Measurements from ENCODE around the gene ACOX3. TPM values are rescaled to one million over a fixed set of nuclear protein-coding genes. Genes with fewer than 3 reads are reported as not detected.

The ACOX3 gene
- total RNA-seq, 1 experiment from 2014 or later, result 21.0 TPM

GRCh38 chr4:8400632-8401325, 39.7 kb downstream of the ACOX3 start:
- H3K4me3 ChIP-seq, result no peak overlapping the region
- H3K27me3 ChIP-seq (ENCODE audit: insufficient read depth, low read depth), result no peaks in the 10 kb centered on the region
- H4K20me1 ChIP-seq (ENCODE audit: insufficient read depth), result no peaks in the 10 kb centered on the region
- H3K27ac ChIP-seq, result no peak overlapping the region
- no peaks in the 10 kb centered on the region for H3K79me2 ChIP-seq (ENCODE audit: low read depth)
- ChIA-PET POLR2A (ENCODE audit: unreplicated experiment) (interaction anchor here (0.7 kb wide), 2 partner anchors 131 to 134 kb away, joined by 3 to 6 read pairs; partner anchors contain the start of gene HTRA3), CTCF (no interaction called here)
- H2AFZ ChIP-seq, result no peak overlapping the region
- no TSS peak for BruUV-seq (replicated peaks)
- no peak for DNase-seq
- no peak for TF ChIP-seq EZH2 (IDR thresholded peaks at IDR 0.05; ENCODE audit: low read depth)
- no peak for TF ChIP-seq CTCF (conservative IDR thresholded peaks at IDR 0.05)
- no peaks in the 10 kb centered on the region; the same call in 1 of the 2 replicates for H3F3A ChIP-seq (ENCODE audit: insufficient read depth, low read depth)
- no peaks in the 10 kb centered on the region for H3K9me3 ChIP-seq (ENCODE audit: insufficient read depth, low read depth)
- H3K4me1 ChIP-seq (replicated peaks; ENCODE audit: insufficient read depth), result no peaks in the 10 kb centered on the region
- intact Hi-C loops (cut with micrococcal nuclease; ENCODE audit: unreplicated experiment), result loop anchor here (10.0 kb wide), 1 partner anchor 376 kb away; no protein-coding TSS in a partner anchor
- H3K36me3 ChIP-seq (ENCODE audit: low read depth), result no peaks in the 10 kb centered on the region
- H3K9me2 ChIP-seq (ENCODE audit: insufficient read depth), result no peaks in the 10 kb centered on the region
- H3K4me2 ChIP-seq, result no peak overlapping the region

- TF ChIP-seq EZH2 (IDR thresholded peaks at IDR 0.05; ENCODE audit: low read depth) (no peak), CTCF (conservative IDR thresholded peaks at IDR 0.05) (no peak)
- H3K4me1 ChIP-seq (replicated peaks; ENCODE audit: insufficient read depth), result no peaks in the 10 kb centered on the region
- H3K9me3 ChIP-seq (ENCODE audit: insufficient read depth, low read depth), result no peaks in the 10 kb centered on the region
- POLR2A ChIA-PET (ENCODE audit: unreplicated experiment), result no interaction called here
- no peak overlapping the region for H3K27ac ChIP-seq
- BruUV-seq (replicated peaks), result no TSS peak
- no peaks in the 10 kb centered on the region; the same call in 1 of the 2 replicates for H3F3A ChIP-seq (ENCODE audit: insufficient read depth, low read depth)
- H3K27me3 ChIP-seq (ENCODE audit: insufficient read depth, low read depth), result no peaks in the 10 kb centered on the region
- CTCF ChIA-PET, result no interaction called here
- no peaks in the 10 kb centered on the region for H3K79me2 ChIP-seq (ENCODE audit: low read depth)
- no peak overlapping the region for H2AFZ ChIP-seq
- intact Hi-C loops (cut with micrococcal nuclease; ENCODE audit: unreplicated experiment), result no loop called here
- H4K20me1 ChIP-seq (ENCODE audit: insufficient read depth), result no peaks in the 10 kb centered on the region
- H3K9me2 ChIP-seq (ENCODE audit: insufficient read depth), result no peaks in the 10 kb centered on the region
- no peak overlapping the region for H3K4me3 ChIP-seq
- H3K4me2 ChIP-seq, result no peak overlapping the region
- no peaks in the 10 kb centered on the region for H3K36me3 ChIP-seq (ENCODE audit: low read depth)
- no peak for DNase-seq
Observed at GRCh38 chr4:8399298-8399697, 41.2 kb downstream of the ACOX3 start.

- H3K9me2 ChIP-seq (ENCODE audit: insufficient read depth), result no peaks in the 10 kb centered on the region
- no peaks in the 10 kb centered on the region for H3K79me2 ChIP-seq (ENCODE audit: low read depth)
- no peak overlapping the region for H3K27ac ChIP-seq
- H3K9me3 ChIP-seq (ENCODE audit: insufficient read depth, low read depth), result no peaks in the 10 kb centered on the region
- TF ChIP-seq EZH2 (IDR thresholded peaks at IDR 0.05; ENCODE audit: low read depth) (no peak), CTCF (conservative IDR thresholded peaks at IDR 0.05) (no peak)
- ChIA-PET POLR2A (ENCODE audit: unreplicated experiment) (no interaction called here), CTCF (no interaction called here)
- intact Hi-C loops (cut with micrococcal nuclease; ENCODE audit: unreplicated experiment), result no loop called here
- no peak overlapping the region for H3K4me2 ChIP-seq
- H3K4me1 ChIP-seq (replicated peaks; ENCODE audit: insufficient read depth), result peaks cover 8% of the 10 kb centered on the region
- no peak overlapping the region for H3K4me3 ChIP-seq
- BruUV-seq (replicated peaks), result no TSS peak
- no peak for DNase-seq
- peaks cover 4% of the 10 kb centered on the region; the same call in 1 of the 2 replicates for H3F3A ChIP-seq (ENCODE audit: insufficient read depth, low read depth)
- no peak overlapping the region for H2AFZ ChIP-seq
- no peaks in the 10 kb centered on the region for H4K20me1 ChIP-seq (ENCODE audit: insufficient read depth)
- H3K36me3 ChIP-seq (ENCODE audit: low read depth), result no peaks in the 10 kb centered on the region
- no peaks in the 10 kb centered on the region for H3K27me3 ChIP-seq (ENCODE audit: insufficient read depth, low read depth)
Observed at GRCh38 chr4:8398347-8398746, 42.2 kb downstream of the ACOX3 start.
